ENCODE data around the gene SH2D5.

DNA sequence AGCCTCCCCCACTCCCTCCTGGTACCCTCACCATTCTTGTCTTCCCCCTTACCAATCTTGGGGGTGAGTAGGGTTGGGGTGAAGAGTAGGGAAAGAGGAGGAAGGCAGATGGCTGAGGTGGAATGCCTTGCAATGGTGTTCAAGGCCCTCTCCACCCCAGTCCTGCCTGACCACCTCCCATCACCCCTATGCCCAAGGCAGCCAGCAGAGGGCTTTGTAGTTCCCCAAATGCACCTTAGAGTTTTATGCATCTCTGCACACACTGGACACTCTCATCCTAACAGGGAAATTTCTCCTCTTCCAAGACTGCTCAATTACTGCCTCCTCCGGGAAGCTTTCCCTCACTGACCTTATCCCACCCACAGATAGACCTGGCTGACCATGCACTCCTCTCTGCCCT is 30.1 kb downstream of the SH2D5 start:
- TF ChIP-seq, protein P1, sequence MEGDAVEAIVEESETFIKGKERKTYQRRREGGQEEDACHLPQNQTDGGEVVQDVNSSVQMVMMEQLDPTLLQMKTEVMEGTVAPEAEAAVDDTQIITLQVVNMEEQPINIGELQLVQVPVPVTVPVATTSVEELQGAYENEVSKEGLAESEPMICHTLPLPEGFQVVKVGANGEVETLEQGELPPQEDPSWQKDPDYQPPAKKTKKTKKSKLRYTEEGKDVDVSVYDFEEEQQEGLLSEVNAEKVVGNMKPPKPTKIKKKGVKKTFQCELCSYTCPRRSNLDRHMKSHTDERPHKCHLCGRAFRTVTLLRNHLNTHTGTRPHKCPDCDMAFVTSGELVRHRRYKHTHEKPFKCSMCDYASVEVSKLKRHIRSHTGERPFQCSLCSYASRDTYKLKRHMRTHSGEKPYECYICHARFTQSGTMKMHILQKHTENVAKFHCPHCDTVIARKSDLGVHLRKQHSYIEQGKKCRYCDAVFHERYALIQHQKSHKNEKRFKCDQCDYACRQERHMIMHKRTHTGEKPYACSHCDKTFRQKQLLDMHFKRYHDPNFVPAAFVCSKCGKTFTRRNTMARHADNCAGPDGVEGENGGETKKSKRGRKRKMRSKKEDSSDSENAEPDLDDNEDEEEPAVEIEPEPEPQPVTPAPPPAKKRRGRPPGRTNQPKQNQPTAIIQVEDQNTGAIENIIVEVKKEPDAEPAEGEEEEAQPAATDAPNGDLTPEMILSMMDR (IDR thresholded peaks at IDR 0.05; ENCODE audit: poor library complexity, severe bottlenecking) = peak; percentile 22
- TF ChIP-seq TAF1 (IDR thresholded peaks at IDR 0.05; ENCODE audit: low read depth) (no peak), EZH2 (IDR thresholded peaks at IDR 0.05; ENCODE audit: borderline replicate concordance, insufficient read depth, low read length, poor library complexity, severe bottlenecking) (no peak), SMC3 (conservative IDR thresholded peaks at IDR 0.05; ENCODE audit: poor library complexity) (peak; percentile 15), EP300 (conservative IDR thresholded peaks at IDR 0.05; ENCODE audit: poor library complexity, severe bottlenecking) (no peak), POLR2AphosphoS5 (IDR thresholded peaks at IDR 0.05) (no peak)
- TF ChIP-seq, protein P2, sequence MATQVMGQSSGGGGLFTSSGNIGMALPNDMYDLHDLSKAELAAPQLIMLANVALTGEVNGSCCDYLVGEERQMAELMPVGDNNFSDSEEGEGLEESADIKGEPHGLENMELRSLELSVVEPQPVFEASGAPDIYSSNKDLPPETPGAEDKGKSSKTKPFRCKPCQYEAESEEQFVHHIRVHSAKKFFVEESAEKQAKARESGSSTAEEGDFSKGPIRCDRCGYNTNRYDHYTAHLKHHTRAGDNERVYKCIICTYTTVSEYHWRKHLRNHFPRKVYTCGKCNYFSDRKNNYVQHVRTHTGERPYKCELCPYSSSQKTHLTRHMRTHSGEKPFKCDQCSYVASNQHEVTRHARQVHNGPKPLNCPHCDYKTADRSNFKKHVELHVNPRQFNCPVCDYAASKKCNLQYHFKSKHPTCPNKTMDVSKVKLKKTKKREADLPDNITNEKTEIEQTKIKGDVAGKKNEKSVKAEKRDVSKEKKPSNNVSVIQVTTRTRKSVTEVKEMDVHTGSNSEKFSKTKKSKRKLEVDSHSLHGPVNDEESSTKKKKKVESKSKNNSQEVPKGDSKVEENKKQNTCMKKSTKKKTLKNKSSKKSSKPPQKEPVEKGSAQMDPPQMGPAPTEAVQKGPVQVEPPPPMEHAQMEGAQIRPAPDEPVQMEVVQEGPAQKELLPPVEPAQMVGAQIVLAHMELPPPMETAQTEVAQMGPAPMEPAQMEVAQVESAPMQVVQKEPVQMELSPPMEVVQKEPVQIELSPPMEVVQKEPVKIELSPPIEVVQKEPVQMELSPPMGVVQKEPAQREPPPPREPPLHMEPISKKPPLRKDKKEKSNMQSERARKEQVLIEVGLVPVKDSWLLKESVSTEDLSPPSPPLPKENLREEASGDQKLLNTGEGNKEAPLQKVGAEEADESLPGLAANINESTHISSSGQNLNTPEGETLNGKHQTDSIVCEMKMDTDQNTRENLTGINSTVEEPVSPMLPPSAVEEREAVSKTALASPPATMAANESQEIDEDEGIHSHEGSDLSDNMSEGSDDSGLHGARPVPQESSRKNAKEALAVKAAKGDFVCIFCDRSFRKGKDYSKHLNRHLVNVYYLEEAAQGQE (IDR thresholded peaks at IDR 0.05; ENCODE audit: borderline replicate concordance) = no peak
